ENCODE results near the gene LDLRAD3.

DNA sequence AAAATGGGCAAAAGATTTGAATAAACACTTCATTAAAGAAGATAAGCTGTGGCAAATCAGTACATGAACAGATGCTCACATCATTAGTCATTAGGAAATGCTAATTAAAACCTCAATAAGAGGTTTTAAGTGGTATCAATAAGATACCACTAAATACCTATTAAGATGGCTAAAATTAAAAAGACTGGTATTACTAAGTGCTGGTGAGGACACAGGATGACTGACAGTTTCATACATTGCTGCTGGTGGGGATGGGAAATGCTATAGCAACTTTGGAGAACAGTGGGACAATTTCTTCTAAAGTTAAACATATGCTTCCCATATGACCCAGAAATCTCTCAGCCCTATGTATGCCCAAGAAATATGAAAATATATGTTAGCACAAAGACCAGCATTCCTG, 276.1 kb downstream of the LDLRAD3 start:
- TF ChIP-seq, protein P1, sequence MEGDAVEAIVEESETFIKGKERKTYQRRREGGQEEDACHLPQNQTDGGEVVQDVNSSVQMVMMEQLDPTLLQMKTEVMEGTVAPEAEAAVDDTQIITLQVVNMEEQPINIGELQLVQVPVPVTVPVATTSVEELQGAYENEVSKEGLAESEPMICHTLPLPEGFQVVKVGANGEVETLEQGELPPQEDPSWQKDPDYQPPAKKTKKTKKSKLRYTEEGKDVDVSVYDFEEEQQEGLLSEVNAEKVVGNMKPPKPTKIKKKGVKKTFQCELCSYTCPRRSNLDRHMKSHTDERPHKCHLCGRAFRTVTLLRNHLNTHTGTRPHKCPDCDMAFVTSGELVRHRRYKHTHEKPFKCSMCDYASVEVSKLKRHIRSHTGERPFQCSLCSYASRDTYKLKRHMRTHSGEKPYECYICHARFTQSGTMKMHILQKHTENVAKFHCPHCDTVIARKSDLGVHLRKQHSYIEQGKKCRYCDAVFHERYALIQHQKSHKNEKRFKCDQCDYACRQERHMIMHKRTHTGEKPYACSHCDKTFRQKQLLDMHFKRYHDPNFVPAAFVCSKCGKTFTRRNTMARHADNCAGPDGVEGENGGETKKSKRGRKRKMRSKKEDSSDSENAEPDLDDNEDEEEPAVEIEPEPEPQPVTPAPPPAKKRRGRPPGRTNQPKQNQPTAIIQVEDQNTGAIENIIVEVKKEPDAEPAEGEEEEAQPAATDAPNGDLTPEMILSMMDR (conservative IDR thresholded peaks at IDR 0.05 in 1 of 2, IDR thresholded peaks at IDR 0.05 in 1 of 2; ENCODE audit: extremely low read depth in 1 of 2, insufficient read depth in 1 of 2, low read depth in 1 of 2, low read length in 2 of 2): no peak
- no peak for TF ChIP-seq EZH2 (IDR thresholded peaks at IDR 0.05; ENCODE audit: borderline replicate concordance, low read length)

Data from mammary epithelial cell (primary cell).